ENCODE data around the gene DTYMK.
"Not testable (repeated sequence)": the region's sequence is repeated elsewhere in the genome, so short reads cannot be mapped to it uniquely, and the experiment has no call there.

Gene DTYMK

GRCh38 chr2:241686650-241687425 lies at the start of gene DTYMK:
Gene DTYMK, minus strand, starts transcription at chr2:241686815. Its CDS starts 32 bp downstream, at chr2:241686783.
- peak; percentile 63 for DNase-seq

GRCh38 chr2:241736111-241736510 lies 49.5 kb upstream of the DTYMK start:
- DNase-seq: no peak

GRCh38 chr2:241734467-241735208 lies 48.0 kb upstream of the DTYMK start, which contains the start of gene D2HGDH:
Gene D2HGDH, plus strand, starts transcription at chr2:241734630. Its CDS starts 595 bp downstream, at chr2:241735225.
- no peak for DNase-seq

GRCh38 chr2:241734208-241734466 lies 47.5 kb upstream of the DTYMK start:
- no peak for DNase-seq

- no peak for DNase-seq
These were observed 47.0 kb upstream of the DTYMK start for GRCh38 chr2:241733391-241734207.

- not testable (repeated sequence) for DNase-seq
These were observed 46.0 kb upstream of the DTYMK start for GRCh38 chr2:241732513-241733186.

- DNase-seq: no peak
These were observed 44.2 kb upstream of the DTYMK start for GRCh38 chr2:241730671-241731293.

- DNase-seq: no peak
These were observed 43.3 kb upstream of the DTYMK start for GRCh38 chr2:241729868-241730267.

- no peak for DNase-seq
These were observed 42.0 kb upstream of the DTYMK start for GRCh38 chr2:241728627-241729026.

GRCh38 chr2:241728000-241728399 lies 41.4 kb upstream of the DTYMK start:
- DNase-seq: no peak

- DNase-seq: no peak
These were observed 39.8 kb upstream of the DTYMK start for GRCh38 chr2:241726459-241726858.

GRCh38 chr2:241724975-241725870 lies 38.6 kb upstream of the DTYMK start:
- DNase-seq: no peak

GRCh38 chr2:241724259-241724974 lies 37.8 kb upstream of the DTYMK start:
- no peak for DNase-seq

GRCh38 chr2:241722896-241723454 lies 36.4 kb upstream of the DTYMK start:
- DNase-seq: no peak

GRCh38 chr2:241721852-241722251 lies 35.2 kb upstream of the DTYMK start:
- DNase-seq: no peak

- no peak for DNase-seq
These were observed 33.9 kb upstream of the DTYMK start for GRCh38 chr2:241720560-241720959.

GRCh38 chr2:241720099-241720498 lies 33.5 kb upstream of the DTYMK start:
- no peak for DNase-seq

- DNase-seq: no peak
These were observed 32.5 kb upstream of the DTYMK start for GRCh38 chr2:241719093-241719492.

- DNase-seq: no peak
These were observed 22.3 kb upstream of the DTYMK start for GRCh38 chr2:241708879-241709278.

GRCh38 chr2:241706537-241706936 lies 19.9 kb upstream of the DTYMK start:
- no peak for DNase-seq
